SH-SY5Y (cell line): ENCODE measurements around the gene GPATCH2L.

Experiments used
- GATA2 ChIP-seq: IDR thresholded peaks from 2 replicates; pipeline ENCODE4 v1.6.1; 2011; ENCODE audit warnings: mild to moderate bottlenecking, low read depth, low read length
- GATA3 ChIP-seq: IDR thresholded peaks from 2 replicates; pipeline ENCODE4 v1.6.1; 2011; ENCODE audit warnings: low read depth, mild to moderate bottlenecking, low read length, moderate library complexity

DNA sequence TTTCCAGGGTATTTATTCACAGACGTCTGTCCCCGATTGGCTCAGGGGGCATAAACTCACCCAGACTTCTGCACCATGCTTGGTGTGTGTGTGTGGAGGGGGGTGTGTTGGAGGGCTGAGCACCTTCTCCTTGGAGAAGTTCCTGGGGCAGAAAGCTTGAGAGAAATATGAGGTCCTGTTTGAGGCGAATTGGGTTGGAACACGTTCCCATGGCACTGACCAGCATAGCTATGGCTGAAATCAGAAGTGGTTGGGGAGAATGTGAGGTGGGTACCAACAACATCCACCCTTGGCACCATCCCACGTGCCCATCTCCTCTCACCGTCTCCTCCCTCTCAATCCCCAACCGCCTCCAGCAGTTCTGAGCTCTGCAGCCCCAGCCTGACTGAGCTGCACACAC lies 16.0 kb upstream of the GPATCH2L start:
- TF ChIP-seq GATA3, result no peak
- no peak for TF ChIP-seq GATA2
